CD4-positive, alpha-beta T cell treated with Interleukin-21 for 1 hour (primary cell): ENCODE results near the gene TMIGD3.

Source experiments
- DNase-seq: peaks from one replicate; pipeline ENCODE4 v3.0.0-alpha.2; 2020

The TMIGD3 gene

GRCh38 chr1:111507411-111508201 lies 4.2 kb upstream of the TMIGD3 start:
- DNase-seq = peak; percentile 68

GRCh38 chr1:111506561-111506960 lies 3.1 kb upstream of the TMIGD3 start:
- no peak for DNase-seq

GRCh38 chr1:111505641-111506119 lies 2.2 kb upstream of the TMIGD3 start:
- DNase-seq = no peak

GRCh38 chr1:111504097-111504496 lies 664 bp upstream of the TMIGD3 start:
- DNase-seq = no peak

GRCh38 chr1:111501645-111502044 lies 1.8 kb downstream of the TMIGD3 start:
- DNase-seq = no peak

GRCh38 chr1:111499026-111499785 lies 4.2 kb downstream of the TMIGD3 start:
- DNase-seq = no peak

- no peak for DNase-seq
Measured at GRCh38 chr1:111497592-111497991, 5.8 kb downstream of the TMIGD3 start.

GRCh38 chr1:111496398-111496797 lies 7.0 kb downstream of the TMIGD3 start:
- no peak for DNase-seq

- no peak for DNase-seq
Measured at GRCh38 chr1:111491070-111491469, 12.4 kb downstream of the TMIGD3 start.

- DNase-seq = no peak
Measured at GRCh38 chr1:111490220-111490619, 13.2 kb downstream of the TMIGD3 start.

GRCh38 chr1:111489604-111490003 lies 13.8 kb downstream of the TMIGD3 start:
- no peak for DNase-seq

GRCh38 chr1:111488669-111489068 lies 14.8 kb downstream of the TMIGD3 start:
- DNase-seq = no peak

- no peak for DNase-seq
Measured at GRCh38 chr1:111487133-111487532, 16.3 kb downstream of the TMIGD3 start.

GRCh38 chr1:111486431-111486830 lies 17.0 kb downstream of the TMIGD3 start:
- DNase-seq = no peak

- DNase-seq = no peak
Measured at GRCh38 chr1:111484391-111485026, 18.9 kb downstream of the TMIGD3 start.

- no peak for DNase-seq
Measured at GRCh38 chr1:111483876-111484275, 19.6 kb downstream of the TMIGD3 start.

GRCh38 chr1:111483166-111483565 lies 20.3 kb downstream of the TMIGD3 start:
- DNase-seq = no peak

GRCh38 chr1:111481387-111482221 lies 21.8 kb downstream of the TMIGD3 start:
- peak; percentile 67 for DNase-seq

GRCh38 chr1:111480674-111481073 lies 22.8 kb downstream of the TMIGD3 start:
- no peak for DNase-seq

- DNase-seq = peak; percentile 61
Measured at GRCh38 chr1:111476761-111477309, 26.6 kb downstream of the TMIGD3 start.

- no peak for DNase-seq
Measured at GRCh38 chr1:111476214-111476613, 27.2 kb downstream of the TMIGD3 start.

GRCh38 chr1:111475701-111476100 lies 27.7 kb downstream of the TMIGD3 start:
- peak; percentile 29 for DNase-seq
